Mesenteric fat pad (tissue), 1 donor: Measurements from ENCODE around the gene PPP4R4. TPM values are rescaled to one million over a fixed set of nuclear protein-coding genes. Genes with fewer than 3 reads are reported as not detected.
"Not testable (repeated sequence)": the region's sequence is repeated elsewhere in the genome, so short reads cannot be mapped to it uniquely, and the experiment has no call there.

Experiments used
- DNase-seq: peaks from one replicate; pipeline ENCODE4 v3.0.0-alpha.2; 2020; ENCODE audit warnings: low spot score
- total RNA-seq: library from RNA; stranded (reverse); fragmentation: NEBNext Ultra II Directional; extraction: Animal tissue kit (Norgen Biotek cat#: 25700); gene quantifications from one replicate; pipeline ENCODE4 v1.2.1, GENCODE V29; 2021
- donor health status: DM: yes; HTN: yes; CAD: no.

The PPP4R4 gene
- total RNA-seq, 1 donor from 2014 or later: 0.13 TPM

- DNase-seq: not testable (repeated sequence)
Observed at GRCh38 chr14:94276898-94277561, 102.9 kb downstream of the PPP4R4 start.

GRCh38 chr14:94278731-94279130, 104.6 kb downstream of the PPP4R4 start:
- no peak for DNase-seq

- no peak for DNase-seq
Observed at GRCh38 chr14:94282991-94283723, 109.0 kb downstream of the PPP4R4 start.

- no peak for DNase-seq
Observed at GRCh38 chr14:94284221-94284620, 110.1 kb downstream of the PPP4R4 start.

GRCh38 chr14:94285158-94285557, 111.0 kb downstream of the PPP4R4 start:
- DNase-seq: no peak

- no peak for DNase-seq
Observed at GRCh38 chr14:94288610-94289465, 114.7 kb downstream of the PPP4R4 start.

- no peak for DNase-seq
Observed at GRCh38 chr14:94290197-94290596, 116.1 kb downstream of the PPP4R4 start.

GRCh38 chr14:94291159-94291905, 117.2 kb downstream of the PPP4R4 start:
- DNase-seq: no peak

GRCh38 chr14:94291906-94292525, 117.9 kb downstream of the PPP4R4 start:
- no peak for DNase-seq

GRCh38 chr14:94292526-94292871, 118.4 kb downstream of the PPP4R4 start:
- no peak for DNase-seq

- no peak for DNase-seq
Observed at GRCh38 chr14:94292872-94293577, 118.9 kb downstream of the PPP4R4 start, which contains the start of gene SERPINA10. Gene SERPINA10, minus strand, starts transcription at chr14:94293268. Its CDS starts 2,675 bp downstream, at chr14:94290593.

GRCh38 chr14:94293578-94293924, 119.4 kb downstream of the PPP4R4 start:
- DNase-seq: no peak

GRCh38 chr14:94295360-94296180, 121.4 kb downstream of the PPP4R4 start:
- no peak for DNase-seq

- DNase-seq: not testable (repeated sequence)
Observed at GRCh38 chr14:94296181-94296545, 122.0 kb downstream of the PPP4R4 start.

- no peak for DNase-seq
Observed at GRCh38 chr14:94298130-94298529, 124.0 kb downstream of the PPP4R4 start.

GRCh38 chr14:94303111-94303510, 129.0 kb downstream of the PPP4R4 start:
- DNase-seq: no peak

- no peak for DNase-seq
Observed at GRCh38 chr14:94304243-94304642, 130.1 kb downstream of the PPP4R4 start.

- DNase-seq: no peak
Observed at GRCh38 chr14:94305620-94306019, 131.5 kb downstream of the PPP4R4 start.
